Transverse colon (tissue), 4 donors: ENCODE data around the gene GPR15. TPM values are rescaled to one million over a fixed set of nuclear protein-coding genes. Genes with fewer than 3 reads are reported as not detected.

ENCODE experiments used
- DNase-seq: peaks from one replicate; pipeline ENCODE4 v3.0.0-alpha.2; 2019
- H3K27ac ChIP-seq, 4 donors: fragments of 200-600 bp; sonication (generic); 2 replicates each; pipeline ENCODE4 v1.5.1; 2016 to 2018; ENCODE audit warnings: inconsistent platforms in 4 of 4
- H3K27me3 ChIP-seq: fragments of 200-600 bp; sonication (generic); 2 replicates; pipeline ENCODE4 v1.5.1; 2017; ENCODE audit warnings: inconsistent platforms
- H3K36me3 ChIP-seq, 4 donors: fragments of 200-600 bp; sonication (generic); 2 replicates each; pipeline ENCODE4 v1.5.1; 2017 to 2019; ENCODE audit warnings: inconsistent platforms in 4 of 4
- H3K4me1 ChIP-seq, 4 donors: fragments of 200-600 bp; sonication (generic); 2 replicates each; pipeline ENCODE4 v1.5.1; 2017 to 2020; ENCODE audit warnings: inconsistent platforms in 4 of 4
- H3K4me3 ChIP-seq, 4 donors: fragments of 200-600 bp; sonication (generic); 1 replicate in 1 of 4; 2 replicates in 3 of 4; pipeline versions ENCODE4 v1.5.1 to v1.6.1; 2017 to 2019; ENCODE audit warnings: inconsistent platforms in 4 of 4
- H3K9me3 ChIP-seq, 2 donors: fragments of 200-600 bp; sonication (generic); 2 replicates each; pipeline ENCODE4 v1.5.1; 2017 to 2019; ENCODE audit warnings: inconsistent platforms in 2 of 2
- EP300 ChIP-seq: sonication (generic); formaldehyde crosslinking; IDR thresholded peaks from one replicate; pipeline ENCODE4 v1.6.1; 2017; ENCODE audit warnings: antibody characterized with exemption, low read depth
- POLR2A ChIP-seq: fragments of 450-650 bp; IDR thresholded peaks from one replicate; pipeline ENCODE4 v1.6.1; 2016; ENCODE audit warnings: antibody characterized with exemption, mild to moderate bottlenecking, moderate library complexity
- POLR2AphosphoS5 ChIP-seq, 3 donors: sonication (generic); formaldehyde crosslinking; IDR thresholded peaks; one replicate each; pipeline ENCODE4 v1.6.1; 2016; ENCODE audit warnings: antibody characterized with exemption in 3 of 3
- WGBS, 2 donors: methylation state at CpG; one replicate each; pipeline ENCODE4 v1.1.5; 2018; ENCODE audit warnings: low coverage in 1 of 2; 5-methylcytosine and 5-hydroxymethylcytosine counted together
- in situ Hi-C, 4 donors: fragments of 200-750 bp; cut with MboI; loops; one replicate each; pipeline versions ENCODE4 v1.15.0 to v1.15.1; 2017; ENCODE audit warnings: low sequenced_read_pairs in 3 of 4, low pct_ligation_motif_present in 1 of 4, low pct_unique_long_range_greater_than_20kb in 1 of 4
- intact Hi-C: fragments of 100-400 bp; cut with DNase I; formaldehyde crosslinking; loops from one replicate; pipeline ENCODE4 v1.15.1; 2023; ENCODE audit warnings: low total_unique reads
- total RNA-seq, 4 donors: library from RNA; depleted of rRNA; stranded (reverse); fragments of >200 nt; gene quantifications; one replicate each; pipeline ENCODE4 v1.1.0, GENCODE V29; 2016
- TF ChIP-seq, protein P1 (sequence below), 5 experiments: fragments of 200-600 bp in 3 of 5; fragments of 450-650 bp in 2 of 5; sonication (generic) in 3 of 5; IDR thresholded peaks; 1 replicate in 2 of 5; 2 replicates in 3 of 5; pipeline ENCODE4 v1.5.1; 2016 to 2017; ENCODE audit warnings: antibody characterized with exemption in 5 of 5, inconsistent platforms in 3 of 5, mild to moderate bottlenecking in 2 of 5, moderate library complexity in 1 of 5

Gene GPR15
- total RNA-seq, 4 donors from 2014 or later: 0.60 to 11.7 (median 5.5) TPM

DNA sequence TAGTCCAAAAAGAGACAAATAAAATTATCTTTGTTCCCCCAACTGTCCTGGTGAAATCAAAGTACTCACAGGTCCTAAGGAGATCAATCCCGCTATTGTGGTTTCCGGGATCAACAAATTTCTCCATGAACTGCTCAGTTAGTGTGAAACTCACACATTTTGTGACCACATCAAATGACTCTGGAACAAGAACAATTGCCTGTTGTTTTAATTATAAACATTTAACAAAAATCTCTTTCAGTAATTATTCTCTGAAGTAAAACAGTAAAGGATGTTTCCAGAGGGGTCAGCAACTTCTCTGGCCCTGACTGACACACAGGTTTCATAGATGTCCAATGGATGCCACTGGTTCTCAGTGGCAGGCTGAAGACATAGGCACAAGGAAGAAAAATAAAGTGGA, 13.0 kb upstream of the GPR15 start:
- intact Hi-C loops: no loop called here
- no peak overlapping the region for H3K27ac ChIP-seq
- H3K4me1 ChIP-seq: peaks cover 9 to 15% (median 12%) of the 10 kb centered on the region in 4 donors
- H3K9me3 ChIP-seq: no peaks in the 10 kb centered on the region
- no peak for DNase-seq
- no peaks in the 10 kb centered on the region for H3K27me3 ChIP-seq
- H3K36me3 ChIP-seq: peaks cover 0 to 29% (median 10%) of the 10 kb centered on the region in 4 donors
- TF ChIP-seq POLR2AphosphoS5 (IDR thresholded peaks at IDR 0.05) (no peak), EP300 (no peak), POLR2A (no peak)
- TF ChIP-seq, protein P1, sequence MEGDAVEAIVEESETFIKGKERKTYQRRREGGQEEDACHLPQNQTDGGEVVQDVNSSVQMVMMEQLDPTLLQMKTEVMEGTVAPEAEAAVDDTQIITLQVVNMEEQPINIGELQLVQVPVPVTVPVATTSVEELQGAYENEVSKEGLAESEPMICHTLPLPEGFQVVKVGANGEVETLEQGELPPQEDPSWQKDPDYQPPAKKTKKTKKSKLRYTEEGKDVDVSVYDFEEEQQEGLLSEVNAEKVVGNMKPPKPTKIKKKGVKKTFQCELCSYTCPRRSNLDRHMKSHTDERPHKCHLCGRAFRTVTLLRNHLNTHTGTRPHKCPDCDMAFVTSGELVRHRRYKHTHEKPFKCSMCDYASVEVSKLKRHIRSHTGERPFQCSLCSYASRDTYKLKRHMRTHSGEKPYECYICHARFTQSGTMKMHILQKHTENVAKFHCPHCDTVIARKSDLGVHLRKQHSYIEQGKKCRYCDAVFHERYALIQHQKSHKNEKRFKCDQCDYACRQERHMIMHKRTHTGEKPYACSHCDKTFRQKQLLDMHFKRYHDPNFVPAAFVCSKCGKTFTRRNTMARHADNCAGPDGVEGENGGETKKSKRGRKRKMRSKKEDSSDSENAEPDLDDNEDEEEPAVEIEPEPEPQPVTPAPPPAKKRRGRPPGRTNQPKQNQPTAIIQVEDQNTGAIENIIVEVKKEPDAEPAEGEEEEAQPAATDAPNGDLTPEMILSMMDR (IDR thresholded peaks at IDR 0.05): no peak
- 81 to 97% methylated on average over 2 of the region's 2 CpGs for WGBS, 2 donors
- in situ Hi-C loops: loop anchor here in 1 of 4 donors (10.0 kb wide), 1 partner anchor 66 kb away; no protein-coding TSS in a partner anchor
- H3K4me3 ChIP-seq: no peak overlapping the region

- no peak overlapping the region for H3K27ac ChIP-seq
- peaks cover 0 to 29% (median 10%) of the 10 kb centered on the region in 4 donors for H3K36me3 ChIP-seq
- H3K4me3 ChIP-seq: no peak overlapping the region
- no peak for DNase-seq
- peaks cover 9 to 15% (median 12%) of the 10 kb centered on the region in 4 donors for H3K4me1 ChIP-seq
- H3K9me3 ChIP-seq: no peaks in the 10 kb centered on the region
- in situ Hi-C loops (loop anchor here in 1 of 4 donors (10.0 kb wide), 1 partner anchor 65 kb away; no protein-coding TSS in a partner anchor), intact Hi-C loops (no loop called here)
- TF ChIP-seq, protein P1 (IDR thresholded peaks at IDR 0.05): no peak
- TF ChIP-seq POLR2AphosphoS5 (IDR thresholded peaks at IDR 0.05) (no peak), EP300 (no peak), POLR2A (no peak)
- H3K27me3 ChIP-seq: no peaks in the 10 kb centered on the region
- 100% methylated on average over 1 of the region's 1 CpG for WGBS, 2 donors
These were observed 12.4 kb upstream of the GPR15 start for GRCh38 chr3:98519351-98519750.

GRCh38 chr3:98521897-98522543, 9.8 kb upstream of the GPR15 start:
- Histone ChIP-seq H3K9me3 (no peaks in the 10 kb centered on the region), H3K27ac (peak overlapping the region; percentile 93 to 98 (median 96)), H3K4me1 (peaks cover 9 to 15% (median 12%) of the 10 kb centered on the region in 4 donors), H3K4me3 (peak overlapping the region; percentile 56 to 93 (median 89)), H3K36me3 (peaks cover 0 to 10% (median 4%) of the 10 kb centered on the region in 4 donors), H3K27me3 (no peaks in the 10 kb centered on the region)
- intact Hi-C loops (loop anchor here (5.0 kb wide), 2 partner anchors 70 to 380 kb away; partner anchors contain the start of genes CPOX and DCBLD2), in situ Hi-C loops (no loop called here)
- TF ChIP-seq, protein P1 (IDR thresholded peaks at IDR 0.05): no peak
- TF ChIP-seq POLR2A (no peak), POLR2AphosphoS5 (IDR thresholded peaks at IDR 0.05) (no peak), EP300 (no peak)
- peak; percentile 58 for DNase-seq
- WGBS, 2 donors: 0% methylated on average over 11 to 16 of the region's 16 CpGs

DNA sequence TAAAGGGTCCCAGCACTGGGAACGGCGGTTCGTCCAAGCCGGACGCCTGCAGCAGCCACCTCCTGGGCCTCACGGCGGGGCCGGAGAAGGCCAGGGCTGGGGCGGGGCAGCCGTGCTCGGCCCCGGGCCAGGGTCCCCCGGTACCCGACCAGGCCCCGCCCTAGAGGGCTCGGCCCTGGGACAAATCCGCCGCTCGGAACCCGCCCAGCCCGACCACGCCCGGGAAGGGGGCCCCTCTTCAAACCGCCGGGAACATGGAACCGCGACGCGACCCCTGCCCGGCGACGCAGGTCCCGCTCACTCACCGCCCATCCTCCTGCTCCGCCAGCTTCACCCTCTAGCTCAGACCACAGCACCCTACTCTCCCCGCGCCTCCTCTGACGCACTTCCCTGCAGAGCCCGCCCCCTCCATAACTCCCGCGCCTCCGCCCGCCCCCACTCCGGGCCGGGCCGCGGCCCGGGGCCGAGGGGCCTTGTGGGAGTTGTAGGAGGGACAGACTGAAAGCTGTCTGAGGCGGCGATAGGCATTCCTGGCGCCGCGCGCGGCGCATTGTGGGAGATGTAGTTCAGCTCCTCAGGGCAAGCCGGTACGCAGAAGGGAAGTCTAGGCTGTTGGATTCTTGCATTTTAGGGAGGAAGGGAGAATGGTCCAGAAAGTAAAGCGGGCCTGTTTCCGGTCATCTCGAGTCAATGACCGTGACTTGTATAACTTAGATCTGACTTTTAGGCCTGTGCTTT, 9.1 kb upstream of the GPR15 start, which contains the start of gene CLDND1:
Gene CLDND1, minus strand, starts transcription at position 359 of the 738 bp plus-strand sequence. CDS start 1,478 bp downstream, outside the sequence.
- WGBS, 2 donors: 0% methylated on average over 8 to 56 of the region's 63 CpGs
- peak within 1 kb of the TSS; percentile 93 to 98 (median 96) for H3K27ac ChIP-seq
- H3K4me3 ChIP-seq: peak within 1 kb of the TSS; percentile 56 to 93 (median 89)
- peaks cover 9 to 15% (median 12%) of the 10 kb centered on the region in 4 donors for H3K4me1 ChIP-seq
- H3K27me3 ChIP-seq: no peaks in the 10 kb centered on the region
- in situ Hi-C loops: no loop called here
- intact Hi-C loops: loop anchor here (5.0 kb wide), 2 partner anchors 70 to 380 kb away; partner anchors contain the start of genes CPOX and DCBLD2
- peaks cover 0 to 10% (median 2%) of the 10 kb centered on the region in 4 donors for H3K36me3 ChIP-seq
- no peaks in the 10 kb centered on the region for H3K9me3 ChIP-seq
- peak; percentile 94 for TF ChIP-seq POLR2A
- TF ChIP-seq, protein P1 (IDR thresholded peaks at IDR 0.05): no peak
- peak; percentile 88 to 92 (median 91) for TF ChIP-seq POLR2AphosphoS5 (IDR thresholded peaks at IDR 0.05)
- no peak for TF ChIP-seq EP300
- DNase-seq: peak; percentile 98
